Left hindlimb (tissue), 1 donor: ENCODE results near the gene RAB25.

Experiments
- DNase-seq: peaks from one replicate; pipeline ENCODE4 v3.0.0-alpha.2; 2018

RAB25 gene

DNA sequence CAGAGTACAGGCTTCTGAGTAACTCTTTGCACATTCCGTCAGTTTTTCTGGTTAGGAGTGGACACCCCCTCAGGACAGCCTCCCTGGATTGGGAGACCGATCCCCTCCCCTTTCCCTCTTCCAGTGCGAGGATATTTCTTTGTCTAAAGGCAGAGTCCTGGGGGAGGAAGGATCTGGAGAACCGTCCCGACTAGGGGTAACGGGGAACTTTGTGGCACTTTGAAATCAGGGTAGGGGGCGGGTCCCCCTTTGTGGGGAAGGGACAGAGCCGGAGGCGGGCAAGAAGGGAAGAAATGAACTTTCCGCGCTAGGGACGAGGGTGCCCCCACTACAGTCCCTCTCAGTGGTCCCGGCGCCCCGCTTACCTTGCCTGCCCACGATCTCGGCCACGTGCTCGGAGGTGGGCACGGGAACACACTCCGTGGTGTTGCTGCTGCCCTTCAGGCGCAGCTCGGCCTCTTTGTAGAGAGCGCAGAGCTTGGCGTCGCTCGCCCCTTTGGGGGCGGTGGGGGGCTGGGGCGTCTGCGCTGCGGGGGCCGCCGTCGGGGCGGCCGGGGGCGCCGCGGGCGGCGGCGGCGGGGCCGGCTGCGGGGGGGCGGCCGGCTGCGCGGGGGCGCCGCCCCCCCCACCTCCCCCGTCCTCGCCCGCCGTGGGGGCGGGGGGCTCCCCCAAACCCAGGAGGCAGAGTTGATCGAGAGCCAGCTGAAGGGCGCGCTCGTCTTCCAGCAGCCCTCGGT, 20.4 kb downstream of the RAB25 start:
- peak; percentile 60 for DNase-seq

GRCh38 chr1:156081917-156082308, 21.0 kb downstream of the RAB25 start:
- no peak for DNase-seq

- peak; percentile 95 for DNase-seq
Observed at GRCh38 chr1:156082309-156083091, 21.5 kb downstream of the RAB25 start, which contains the start of gene MEX3A. MEX3A (minus strand) TSS chr1:156082465; CDS start chr1:156081998, 467 bp downstream.

GRCh38 chr1:156083800-156084790, 23.1 kb downstream of the RAB25 start:
- no peak for DNase-seq

GRCh38 chr1:156086256-156086662, 25.3 kb downstream of the RAB25 start:
- no peak for DNase-seq

- no peak for DNase-seq
Observed at GRCh38 chr1:156089704-156090103, 28.7 kb downstream of the RAB25 start.

GRCh38 chr1:156090138-156090839, 29.3 kb downstream of the RAB25 start:
- no peak for DNase-seq

DNA sequence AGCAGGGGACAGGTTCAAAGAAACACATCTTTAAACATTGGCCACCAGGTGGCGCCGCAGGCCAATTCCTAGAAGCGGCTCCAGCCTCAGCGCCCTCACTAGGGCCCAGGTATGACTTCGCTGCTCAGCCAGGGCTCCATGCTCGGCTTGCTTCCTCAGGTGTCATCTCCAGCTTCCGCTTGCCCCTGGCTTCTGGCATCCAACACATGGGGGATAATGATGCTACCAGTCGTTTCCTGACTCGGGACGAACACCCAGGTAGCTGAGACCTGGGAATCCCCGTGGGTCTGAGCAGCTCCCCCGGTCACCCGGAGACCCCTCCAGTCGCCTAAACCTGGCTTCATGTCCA, 29.9 kb downstream of the RAB25 start:
- DNase-seq = peak; percentile 83

- DNase-seq = no peak
Observed at GRCh38 chr1:156091610-156092009, 30.6 kb downstream of the RAB25 start.

DNA sequence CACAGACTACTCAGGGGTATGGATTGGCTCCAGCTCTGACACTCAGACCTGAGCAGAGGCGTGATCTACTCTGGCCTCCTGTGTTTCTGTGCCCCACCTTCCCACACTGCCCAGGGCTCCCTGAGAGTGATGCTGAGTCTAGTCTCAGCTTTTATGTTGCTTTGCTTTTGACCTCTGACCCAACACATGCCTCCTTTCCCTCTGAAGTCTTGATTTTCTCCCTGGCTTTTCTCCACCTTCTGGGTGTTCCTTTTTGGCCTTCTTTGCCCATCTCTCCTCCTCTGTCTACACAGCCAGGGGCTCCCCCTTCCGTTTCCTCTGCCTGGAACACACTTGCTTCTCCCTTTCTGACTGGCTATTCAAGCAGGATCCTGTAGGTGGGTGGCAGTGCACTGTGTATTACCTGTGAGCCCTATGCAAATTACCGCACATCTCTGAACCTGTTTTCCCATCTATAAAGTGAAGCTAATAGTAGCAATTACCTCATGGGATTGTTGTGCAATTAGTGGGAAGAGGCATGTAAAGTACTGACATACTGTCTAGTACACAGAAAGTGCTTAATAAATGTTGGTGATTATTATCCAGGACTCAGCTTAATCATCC, 35.0 kb downstream of the RAB25 start:
- DNase-seq = no peak

DNA sequence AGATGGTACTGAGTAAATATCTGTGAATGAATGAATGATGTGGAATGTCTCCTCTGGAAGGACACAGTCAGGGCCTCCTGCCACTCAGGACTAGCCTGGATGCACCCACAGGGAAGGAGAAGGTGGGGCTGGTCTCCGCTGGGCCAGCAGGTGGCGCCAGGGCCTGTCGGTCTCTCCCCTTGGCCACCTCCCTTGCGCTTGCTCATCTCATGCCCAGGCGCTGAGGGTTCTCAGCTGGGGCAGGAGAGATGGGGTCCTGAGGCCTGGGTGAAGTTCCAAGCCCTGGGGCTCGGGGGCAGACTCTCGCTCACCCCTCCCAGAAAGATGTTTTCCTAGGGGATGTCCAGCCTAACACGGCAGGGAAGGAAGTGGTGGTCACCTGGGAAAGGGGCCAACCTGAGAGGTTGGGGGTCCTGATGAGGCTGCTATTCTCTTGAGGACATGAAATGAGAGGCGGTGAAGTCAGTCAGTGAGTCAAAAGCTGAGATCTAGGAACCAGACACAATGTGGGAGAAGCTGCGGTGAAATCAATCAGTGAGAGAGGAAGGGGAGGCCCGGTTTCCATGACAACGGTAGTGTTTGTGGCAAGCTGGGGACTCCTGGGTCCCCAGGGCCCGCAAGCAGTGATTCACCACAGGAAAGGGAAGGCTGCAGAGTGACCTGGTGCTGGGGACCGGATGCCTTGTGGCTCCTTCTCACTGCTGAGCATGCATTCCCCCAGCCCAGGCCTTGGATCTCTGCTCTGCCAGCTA, 35.9 kb downstream of the RAB25 start:
- DNase-seq = peak; percentile 91

DNA sequence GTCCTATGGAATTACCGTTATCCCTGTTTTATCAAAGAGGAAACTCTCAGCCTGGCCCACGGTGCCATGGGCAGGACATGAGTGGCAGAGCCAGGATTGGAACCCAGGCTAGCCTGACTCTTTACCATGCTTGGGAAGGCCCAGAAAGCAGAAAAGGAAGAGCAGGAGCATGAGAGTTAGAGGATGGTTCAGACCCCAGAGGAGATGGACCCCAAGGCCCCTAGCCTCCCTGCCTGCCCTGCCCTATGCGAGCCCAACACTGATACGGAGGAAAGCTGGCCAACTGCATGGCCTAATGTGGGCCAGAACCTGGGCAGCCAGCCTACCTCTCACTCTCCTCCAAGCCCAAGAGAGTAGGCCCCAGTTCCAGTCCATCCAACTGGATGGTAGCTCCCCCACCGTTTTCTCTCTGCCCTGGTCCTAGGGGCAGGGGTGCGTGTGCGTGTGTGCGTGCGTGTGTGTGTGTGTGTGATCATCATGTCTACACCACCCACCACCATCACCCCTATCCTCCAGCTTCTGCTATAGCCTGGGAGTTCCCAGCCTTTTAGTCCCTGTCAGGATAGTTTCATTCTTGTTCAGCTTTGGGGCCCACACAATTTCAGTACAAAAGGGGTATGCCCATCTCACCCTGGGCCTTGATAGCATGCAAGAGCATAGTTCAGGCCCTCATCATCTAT, 36.7 kb downstream of the RAB25 start:
- DNase-seq = no peak

- no peak for DNase-seq
Observed at GRCh38 chr1:156098784-156099183, 37.8 kb downstream of the RAB25 start.

- no peak for DNase-seq
Observed at GRCh38 chr1:156099282-156099681, 38.3 kb downstream of the RAB25 start.

DNA sequence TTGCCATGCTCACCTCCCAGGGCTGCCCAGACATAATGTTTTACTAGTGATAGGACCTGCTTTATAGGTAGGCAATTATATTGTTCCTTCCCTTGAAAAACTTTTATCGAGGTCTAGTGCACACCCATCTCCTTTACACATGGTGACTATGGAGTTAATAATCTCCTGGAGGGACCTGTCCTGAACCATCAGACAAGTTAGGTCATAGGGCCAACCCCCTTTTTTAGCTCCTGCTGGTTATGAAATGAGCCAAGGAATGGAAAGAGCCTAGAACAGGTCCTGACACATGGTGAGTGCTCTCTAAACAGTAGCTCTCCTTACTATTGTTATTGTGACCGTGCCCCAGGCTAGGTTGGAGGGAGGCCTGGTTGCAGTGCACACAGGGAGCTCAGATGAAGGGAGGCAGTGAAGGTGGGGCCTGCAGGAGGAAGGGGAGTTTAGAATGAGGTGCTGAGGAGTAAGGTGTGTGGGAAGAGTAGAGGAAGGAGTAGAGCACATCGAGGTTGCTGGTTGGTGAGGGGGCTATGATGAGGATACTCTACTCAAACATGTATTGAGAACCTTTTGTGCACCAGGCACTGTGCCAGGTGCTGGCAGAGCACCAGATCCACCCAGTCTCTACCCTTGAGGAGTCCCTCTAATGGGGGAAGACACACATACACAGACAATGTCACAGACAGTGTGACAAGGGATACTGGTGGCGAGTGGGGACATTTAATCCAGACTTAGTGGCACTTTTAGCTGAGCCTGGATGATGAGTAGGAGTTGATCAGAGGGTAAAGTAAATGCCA, 39.4 kb downstream of the RAB25 start:
- DNase-seq = no peak

DNA sequence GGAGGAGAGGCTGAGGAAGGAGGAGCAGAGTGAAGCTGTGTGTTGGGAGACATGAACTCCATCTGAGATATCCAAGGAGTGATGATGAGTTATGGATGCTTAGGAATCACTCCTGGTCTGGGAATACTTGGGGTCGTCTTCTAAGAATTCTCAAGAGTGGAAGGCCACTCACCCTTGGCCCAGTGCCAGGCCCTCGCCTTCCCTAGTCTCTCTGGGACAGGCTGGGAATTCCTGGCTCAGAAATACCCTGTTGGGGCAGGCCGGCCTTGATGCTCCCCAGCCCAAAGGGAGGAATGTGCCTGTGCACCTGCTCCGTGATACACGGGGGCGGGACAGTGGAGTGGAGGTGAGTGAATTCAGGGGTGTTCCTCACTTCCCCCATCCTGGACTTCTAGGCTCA, 40.9 kb downstream of the RAB25 start:
- DNase-seq = no peak

GRCh38 chr1:156102633-156103511, 41.9 kb downstream of the RAB25 start:
- peak; percentile 68 for DNase-seq

DNA sequence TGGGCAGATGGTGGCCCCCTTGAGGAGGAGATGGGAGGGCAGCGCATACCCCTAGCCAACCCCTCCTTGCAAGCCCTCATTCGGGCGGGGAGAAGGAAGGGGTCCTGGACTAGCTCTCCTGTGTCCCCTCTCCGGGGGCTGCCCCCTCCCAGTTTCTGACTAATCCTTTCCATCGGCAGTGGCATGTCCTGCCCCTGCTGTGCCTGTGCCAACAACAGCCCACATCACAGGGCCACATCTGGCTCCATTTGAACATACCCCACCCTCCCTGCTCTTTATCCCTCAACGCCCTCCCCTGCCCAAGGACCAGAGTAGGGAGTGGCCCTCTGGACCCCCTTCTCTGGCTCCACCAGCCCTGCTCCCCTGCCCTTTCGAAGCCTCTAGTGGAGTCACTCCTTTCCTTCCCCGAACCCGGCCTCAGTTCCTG, 42.6 kb downstream of the RAB25 start:
- peak; percentile 88 for DNase-seq
